ENCODE measurements around the gene MPV17.
"Not testable (repeated sequence)": the region's sequence is repeated elsewhere in the genome, so short reads cannot be mapped to it uniquely, and the experiment has no call there.

Gene MPV17

GRCh38 chr2:27322766-27323595 lies at the start of gene MPV17:
TSS of gene MPV17 (minus strand) at chr2:27323097. CDS start at chr2:27322517, 580 bp downstream.
- DNase-seq (ENCODE audit: low read depth in 2 of 2), result peak; percentile 77 to 80

- DNase-seq (ENCODE audit: low read depth in 2 of 2), result no peak
These were observed 48.1 kb upstream of the MPV17 start for GRCh38 chr2:27370816-27371620.

GRCh38 chr2:27370026-27370815 lies 47.3 kb upstream of the MPV17 start, which contains the start of the genes EIF2B4 and SNX17:
TSS of gene EIF2B4 (minus strand) at chr2:27370338. CDS start at chr2:27370314, 24 bp downstream.
TSS of gene SNX17 (plus strand) at chr2:27370616. CDS start at chr2:27370744, 128 bp downstream.
- peak; percentile 98 to 99 for DNase-seq (ENCODE audit: low read depth in 2 of 2)

- DNase-seq (ENCODE audit: low read depth in 2 of 2), result no peak
These were observed 46.7 kb upstream of the MPV17 start for GRCh38 chr2:27369471-27370025.

- no peak for DNase-seq (ENCODE audit: low read depth in 2 of 2)
These were observed 41.0 kb upstream of the MPV17 start for GRCh38 chr2:27363933-27364332.

GRCh38 chr2:27362678-27363420 lies 40.0 kb upstream of the MPV17 start:
- no peak for DNase-seq (ENCODE audit: low read depth in 2 of 2)

GRCh38 chr2:27356382-27357181 lies 33.7 kb upstream of the MPV17 start, which contains the start of gene GTF3C2:
TSS of gene GTF3C2 (minus strand) at chr2:27356764. CDS start at chr2:27343554, 13,210 bp downstream.
- peak; percentile 90 to 93 for DNase-seq (ENCODE audit: low read depth in 2 of 2)

GRCh38 chr2:27356056-27356381 lies 33.1 kb upstream of the MPV17 start:
- DNase-seq (ENCODE audit: low read depth in 2 of 2), result no peak

- no peak for DNase-seq (ENCODE audit: low read depth in 2 of 2)
These were observed 31.7 kb upstream of the MPV17 start for GRCh38 chr2:27354597-27354927.

- no peak for DNase-seq (ENCODE audit: low read depth in 2 of 2)
These were observed 31.1 kb upstream of the MPV17 start for GRCh38 chr2:27353762-27354596.

- DNase-seq (ENCODE audit: low read depth in 2 of 2), result not testable (repeated sequence)
These were observed 30.5 kb upstream of the MPV17 start for GRCh38 chr2:27353386-27353761.

GRCh38 chr2:27351802-27352598 lies 29.1 kb upstream of the MPV17 start:
- no peak for DNase-seq (ENCODE audit: low read depth in 2 of 2)

GRCh38 chr2:27350106-27350693 lies 27.3 kb upstream of the MPV17 start:
- DNase-seq (ENCODE audit: low read depth in 2 of 2), result no peak

GRCh38 chr2:27347641-27348040 lies 24.7 kb upstream of the MPV17 start:
- DNase-seq (ENCODE audit: low read depth in 2 of 2), result no peak

- no peak for DNase-seq (ENCODE audit: low read depth in 2 of 2)
These were observed 13.3 kb upstream of the MPV17 start for GRCh38 chr2:27336173-27336572.

GRCh38 chr2:27335311-27335710 lies 12.4 kb upstream of the MPV17 start:
- DNase-seq (ENCODE audit: low read depth in 2 of 2), result no peak

GRCh38 chr2:27324720-27325119 lies 1.8 kb upstream of the MPV17 start:
- DNase-seq (ENCODE audit: low read depth in 2 of 2), result no peak

Measured in stimulated activated CD8-positive, alpha-beta memory T cell treated with anti-CD3 and anti-CD28 coated beads, Interleukin-7, amount 100 ng/mL, for 4 hours (primary cell).